Hair follicular keratinocyte (primary cell): Measurements from ENCODE around the gene HEG1. TPM values are rescaled to one million over a fixed set of nuclear protein-coding genes. Genes with fewer than 3 reads are reported as not detected.

Experiments
- total RNA-seq: library from RNA; depleted of rRNA; stranded (reverse); fragments of >200 nt; gene quantifications from 2 replicates; pipeline ENCODE4 v1.2.3, GENCODE V29; 2015

Gene HEG1, protein sequence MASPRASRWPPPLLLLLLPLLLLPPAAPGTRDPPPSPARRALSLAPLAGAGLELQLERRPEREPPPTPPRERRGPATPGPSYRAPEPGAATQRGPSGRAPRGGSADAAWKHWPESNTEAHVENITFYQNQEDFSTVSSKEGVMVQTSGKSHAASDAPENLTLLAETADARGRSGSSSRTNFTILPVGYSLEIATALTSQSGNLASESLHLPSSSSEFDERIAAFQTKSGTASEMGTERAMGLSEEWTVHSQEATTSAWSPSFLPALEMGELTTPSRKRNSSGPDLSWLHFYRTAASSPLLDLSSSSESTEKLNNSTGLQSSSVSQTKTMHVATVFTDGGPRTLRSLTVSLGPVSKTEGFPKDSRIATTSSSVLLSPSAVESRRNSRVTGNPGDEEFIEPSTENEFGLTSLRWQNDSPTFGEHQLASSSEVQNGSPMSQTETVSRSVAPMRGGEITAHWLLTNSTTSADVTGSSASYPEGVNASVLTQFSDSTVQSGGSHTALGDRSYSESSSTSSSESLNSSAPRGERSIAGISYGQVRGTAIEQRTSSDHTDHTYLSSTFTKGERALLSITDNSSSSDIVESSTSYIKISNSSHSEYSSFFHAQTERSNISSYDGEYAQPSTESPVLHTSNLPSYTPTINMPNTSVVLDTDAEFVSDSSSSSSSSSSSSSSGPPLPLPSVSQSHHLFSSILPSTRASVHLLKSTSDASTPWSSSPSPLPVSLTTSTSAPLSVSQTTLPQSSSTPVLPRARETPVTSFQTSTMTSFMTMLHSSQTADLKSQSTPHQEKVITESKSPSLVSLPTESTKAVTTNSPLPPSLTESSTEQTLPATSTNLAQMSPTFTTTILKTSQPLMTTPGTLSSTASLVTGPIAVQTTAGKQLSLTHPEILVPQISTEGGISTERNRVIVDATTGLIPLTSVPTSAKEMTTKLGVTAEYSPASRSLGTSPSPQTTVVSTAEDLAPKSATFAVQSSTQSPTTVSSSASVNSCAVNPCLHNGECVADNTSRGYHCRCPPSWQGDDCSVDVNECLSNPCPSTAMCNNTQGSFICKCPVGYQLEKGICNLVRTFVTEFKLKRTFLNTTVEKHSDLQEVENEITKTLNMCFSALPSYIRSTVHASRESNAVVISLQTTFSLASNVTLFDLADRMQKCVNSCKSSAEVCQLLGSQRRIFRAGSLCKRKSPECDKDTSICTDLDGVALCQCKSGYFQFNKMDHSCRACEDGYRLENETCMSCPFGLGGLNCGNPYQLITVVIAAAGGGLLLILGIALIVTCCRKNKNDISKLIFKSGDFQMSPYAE (N-terminal part only)
- 17.0 and 19.3 TPM in 2 replicates for total RNA-seq

DNA sequence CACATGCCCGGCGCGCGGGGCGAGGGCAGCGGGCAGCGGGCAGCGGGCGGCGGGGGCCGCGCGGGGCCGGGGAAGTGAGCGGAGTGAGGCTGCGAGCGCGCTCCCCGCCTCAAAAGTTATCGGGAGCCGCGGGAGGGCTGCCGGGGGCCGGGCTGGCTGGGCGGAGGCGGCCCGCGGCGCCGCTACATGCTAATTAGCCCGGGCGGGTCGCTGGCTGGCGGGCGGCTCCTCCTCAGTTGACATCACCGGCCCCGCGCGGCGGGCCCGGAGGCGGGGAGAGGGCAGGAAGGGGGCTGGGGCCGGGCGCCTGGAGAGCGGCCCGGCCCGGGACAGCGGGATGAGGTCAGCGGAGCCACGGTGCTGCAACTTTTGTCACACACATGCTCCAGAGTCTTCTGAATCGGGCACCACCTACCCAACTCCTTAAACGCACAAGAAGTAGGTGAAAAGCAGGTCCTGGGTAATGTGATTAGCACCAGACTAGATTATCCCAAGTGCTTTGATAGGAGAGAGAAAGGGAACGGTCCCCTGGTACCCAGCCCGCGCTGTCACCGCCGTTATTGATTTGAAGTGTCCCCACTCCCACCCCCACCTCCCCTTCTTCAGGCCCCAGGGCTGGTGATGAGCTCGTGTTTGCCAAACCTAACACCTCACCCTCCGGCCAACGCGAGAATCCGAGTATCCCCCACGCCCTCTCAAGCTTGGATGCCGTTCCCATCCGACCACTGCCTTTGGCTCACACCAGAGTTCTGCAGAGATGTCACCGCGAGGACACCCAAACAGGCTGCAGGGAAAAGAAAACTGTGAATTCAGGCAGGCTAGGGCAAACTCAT, at the start of gene HEG1:
Gene HEG1, minus strand, starts transcription at position 85 of the 833 bp plus-strand sequence. CDS start 107 bp downstream, outside the sequence.

DNA sequence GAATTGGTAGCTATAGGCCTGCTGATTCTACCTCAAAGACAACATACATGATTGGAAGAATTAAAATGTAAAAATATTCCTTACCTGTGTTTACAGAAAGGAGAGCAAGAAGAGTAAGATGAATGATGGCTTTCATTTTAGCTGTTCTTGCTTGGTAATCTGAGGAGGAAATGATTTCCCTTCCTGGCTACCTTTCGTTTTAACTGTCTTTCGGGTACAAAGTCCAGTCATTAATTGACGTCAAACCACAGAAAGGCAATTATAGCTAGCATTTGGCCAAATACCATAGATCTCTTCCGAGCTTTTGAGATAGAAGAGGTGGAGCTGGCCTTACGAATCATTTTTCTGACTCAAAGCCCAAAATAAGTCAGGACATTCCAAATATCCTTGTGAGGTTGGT, 121.2 kb downstream of the HEG1 start, which contains the start of gene MUC13:
Gene MUC13, minus strand, starts transcription at position 175 of the 400 bp plus-strand sequence. Its CDS starts 39 bp downstream, at position 136.

Other genes starting within 250 kb of the HEG1 start
- gene ITGB5, start 168.6 kb downstream of the HEG1 start, total RNA-seq, result 92.5 and 103 TPM in 2 replicates
- gene MUC13, start 121.2 kb downstream of the HEG1 start, total RNA-seq, result not detected in 2 replicates
- 12.5 and 12.9 TPM in 2 replicates for gene SLC12A8, start 156.8 kb upstream of the HEG1 start, total RNA-seq